PFSK-1 (cell line): ENCODE results near the gene MGLL.

Source experiments
- POLR2AphosphoS5 ChIP-seq: IDR thresholded peaks from 2 replicates; pipeline ENCODE4 v1.6.1; 2012; ENCODE audit warnings: low read depth, mild to moderate bottlenecking, control low read depth, low read length, moderate library complexity
- SIN3A ChIP-seq: IDR thresholded peaks from 2 replicates; pipeline ENCODE4 v1.6.1; 2012; ENCODE audit warnings: mild to moderate bottlenecking, low read length, moderate library complexity, borderline replicate concordance; ENCODE audit not compliant: insufficient read depth
- TAF1 ChIP-seq: IDR thresholded peaks from 2 replicates; pipeline ENCODE4 v1.6.1; 2012; ENCODE audit warnings: low read length, control low read depth, borderline replicate concordance; ENCODE audit not compliant: insufficient read depth
- TF ChIP-seq, protein P1 (sequence below), 2 experiments: IDR thresholded peaks; 2 replicates each; pipeline versions ENCODE4 v1.6.1 to v1.8.0; 2011 to 2012; ENCODE audit warnings: low read depth in 2 of 2, low read length in 2 of 2, control low read depth in 1 of 2, inconsistent platforms in 1 of 2, mild to moderate bottlenecking in 1 of 2, moderate library complexity in 1 of 2; ENCODE audit not compliant: insufficient read depth in 1 of 2

- TF ChIP-seq SIN3A = no peak
- no peak for TF ChIP-seq POLR2AphosphoS5
- TF ChIP-seq, protein P1, sequence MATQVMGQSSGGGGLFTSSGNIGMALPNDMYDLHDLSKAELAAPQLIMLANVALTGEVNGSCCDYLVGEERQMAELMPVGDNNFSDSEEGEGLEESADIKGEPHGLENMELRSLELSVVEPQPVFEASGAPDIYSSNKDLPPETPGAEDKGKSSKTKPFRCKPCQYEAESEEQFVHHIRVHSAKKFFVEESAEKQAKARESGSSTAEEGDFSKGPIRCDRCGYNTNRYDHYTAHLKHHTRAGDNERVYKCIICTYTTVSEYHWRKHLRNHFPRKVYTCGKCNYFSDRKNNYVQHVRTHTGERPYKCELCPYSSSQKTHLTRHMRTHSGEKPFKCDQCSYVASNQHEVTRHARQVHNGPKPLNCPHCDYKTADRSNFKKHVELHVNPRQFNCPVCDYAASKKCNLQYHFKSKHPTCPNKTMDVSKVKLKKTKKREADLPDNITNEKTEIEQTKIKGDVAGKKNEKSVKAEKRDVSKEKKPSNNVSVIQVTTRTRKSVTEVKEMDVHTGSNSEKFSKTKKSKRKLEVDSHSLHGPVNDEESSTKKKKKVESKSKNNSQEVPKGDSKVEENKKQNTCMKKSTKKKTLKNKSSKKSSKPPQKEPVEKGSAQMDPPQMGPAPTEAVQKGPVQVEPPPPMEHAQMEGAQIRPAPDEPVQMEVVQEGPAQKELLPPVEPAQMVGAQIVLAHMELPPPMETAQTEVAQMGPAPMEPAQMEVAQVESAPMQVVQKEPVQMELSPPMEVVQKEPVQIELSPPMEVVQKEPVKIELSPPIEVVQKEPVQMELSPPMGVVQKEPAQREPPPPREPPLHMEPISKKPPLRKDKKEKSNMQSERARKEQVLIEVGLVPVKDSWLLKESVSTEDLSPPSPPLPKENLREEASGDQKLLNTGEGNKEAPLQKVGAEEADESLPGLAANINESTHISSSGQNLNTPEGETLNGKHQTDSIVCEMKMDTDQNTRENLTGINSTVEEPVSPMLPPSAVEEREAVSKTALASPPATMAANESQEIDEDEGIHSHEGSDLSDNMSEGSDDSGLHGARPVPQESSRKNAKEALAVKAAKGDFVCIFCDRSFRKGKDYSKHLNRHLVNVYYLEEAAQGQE (IDR thresholded peaks at IDR 0.05; ENCODE audit: insufficient read depth in 1 of 2, low read depth in 2 of 2, low read length in 2 of 2) = no peak
- no peak for TF ChIP-seq TAF1
These were observed 3.4 kb upstream of the MGLL start for GRCh38 chr3:127825756-127826155.
